NCI-H2227 (cell line): Measurements from ENCODE around the gene NPW.

Experiments used
- DNase-seq: peaks from one replicate; lab custom pipeline; 2025; ENCODE audit not compliant: unreplicated experiment; lab: John Stamatoyannopoulos, UW

NPW gene

DNA sequence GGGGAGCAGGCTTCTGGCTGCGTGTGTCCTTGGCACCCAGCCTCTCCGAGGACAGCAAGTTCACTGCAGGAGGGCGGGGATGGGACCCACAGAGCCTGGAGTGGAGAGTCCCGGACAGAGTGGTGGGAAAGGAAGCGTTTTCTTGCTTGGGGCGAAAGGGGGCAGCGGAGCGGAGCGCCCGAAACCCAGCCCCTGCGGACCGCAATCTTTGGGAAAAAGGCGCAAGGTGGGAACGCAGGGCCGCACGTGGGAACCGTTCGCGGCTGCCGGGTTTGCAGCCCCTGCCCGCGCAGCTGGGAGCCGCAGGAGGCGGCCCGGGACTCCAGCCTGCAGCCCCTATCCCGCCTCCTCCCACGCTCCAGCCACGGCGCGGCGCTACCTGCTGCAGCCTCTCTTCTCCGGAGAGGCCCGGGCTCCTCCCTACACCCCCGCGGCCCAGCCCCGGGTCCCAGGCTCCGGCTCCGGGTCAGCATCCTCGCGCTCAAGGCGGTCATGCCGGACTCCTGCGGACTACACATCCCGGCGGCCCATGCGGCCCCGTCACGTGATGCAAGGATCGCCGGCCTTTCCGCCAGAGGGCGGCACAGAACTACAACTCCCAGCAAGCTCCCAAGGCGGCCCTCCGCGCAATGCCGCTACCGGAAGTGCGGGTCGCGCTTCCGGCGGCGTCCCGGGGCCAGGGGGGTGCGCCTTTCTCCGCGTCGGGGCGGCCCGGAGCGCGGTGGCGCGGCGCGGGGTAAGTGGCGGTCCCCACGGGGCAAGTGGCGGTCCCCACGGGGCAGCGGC is 27.9 kb downstream of the NPW start, which contains the start of the genes NTHL1 and TSC2:
NTHL1 (minus strand) TSS at position 505 of the 786 bp plus-strand sequence; CDS start at position 494, 11 bp downstream.
TSC2 (plus strand) TSS at position 656 of the 786 bp plus-strand sequence. CDS start 631 bp downstream, outside the sequence.
- peak; percentile 97 for DNase-seq

DNA sequence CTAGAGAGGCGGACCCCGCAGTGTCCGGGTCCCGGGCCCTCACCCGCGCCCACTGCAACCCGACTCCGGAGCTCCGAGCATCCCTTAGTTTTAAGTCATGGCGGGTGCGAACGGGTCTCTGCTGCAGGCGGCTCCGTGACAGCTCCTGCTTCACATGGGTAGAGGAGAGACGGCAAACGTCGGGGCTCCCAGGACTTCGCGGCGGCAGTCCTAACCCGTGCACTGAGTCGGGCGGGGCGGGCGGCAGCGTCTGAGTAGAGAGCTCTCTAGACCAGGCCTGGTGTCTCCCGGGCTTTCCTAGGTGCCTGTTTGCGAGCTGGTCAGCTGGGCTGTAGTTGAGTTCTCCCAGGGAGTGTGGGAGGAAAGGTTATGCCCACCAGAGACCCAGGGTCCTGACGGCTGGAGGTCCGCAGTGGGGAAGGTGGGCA is 28.5 kb downstream of the NPW start:
- DNase-seq = no peak

DNA sequence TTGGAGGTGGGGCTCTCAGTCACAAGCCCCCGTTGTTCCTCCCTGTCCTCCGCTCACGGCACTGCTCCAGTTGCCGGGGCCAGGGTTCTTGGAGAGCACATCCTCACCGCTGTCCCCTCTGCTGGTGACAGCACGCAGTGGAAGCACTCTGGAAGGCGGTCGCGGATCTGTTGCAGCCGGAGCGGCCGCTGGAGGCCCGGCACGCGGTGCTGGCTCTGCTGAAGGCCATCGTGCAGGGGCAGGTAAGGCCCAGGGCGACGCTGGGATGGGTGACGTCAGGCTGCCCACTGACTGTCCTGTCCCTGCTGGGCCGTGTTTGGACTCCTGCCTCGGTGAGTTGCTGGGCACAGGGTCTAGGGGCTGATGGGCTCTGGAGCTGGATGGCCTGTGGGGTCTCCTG is 33.6 kb downstream of the NPW start:
- DNase-seq = no peak

DNA sequence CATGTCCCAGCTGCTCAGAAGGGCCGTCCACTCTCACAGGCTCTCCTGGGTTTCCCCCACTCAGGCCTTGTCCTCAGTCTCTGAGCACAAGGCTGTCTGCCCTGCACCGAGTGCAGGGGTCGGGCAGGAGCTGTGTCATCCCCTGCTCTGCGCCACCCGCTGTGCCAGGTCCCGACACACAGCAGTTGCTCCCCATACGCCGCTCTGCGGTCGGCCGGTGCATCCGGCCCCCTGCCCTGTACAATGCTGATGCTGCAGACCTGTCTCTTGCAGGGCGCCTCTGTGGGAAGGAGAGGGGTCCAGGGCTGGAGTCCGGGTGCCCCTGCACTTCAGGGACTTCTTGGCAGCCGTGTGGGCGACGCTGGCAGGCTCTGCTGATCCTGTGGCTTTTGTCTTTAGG is 34.3 kb downstream of the NPW start:
- DNase-seq = no peak

DNA sequence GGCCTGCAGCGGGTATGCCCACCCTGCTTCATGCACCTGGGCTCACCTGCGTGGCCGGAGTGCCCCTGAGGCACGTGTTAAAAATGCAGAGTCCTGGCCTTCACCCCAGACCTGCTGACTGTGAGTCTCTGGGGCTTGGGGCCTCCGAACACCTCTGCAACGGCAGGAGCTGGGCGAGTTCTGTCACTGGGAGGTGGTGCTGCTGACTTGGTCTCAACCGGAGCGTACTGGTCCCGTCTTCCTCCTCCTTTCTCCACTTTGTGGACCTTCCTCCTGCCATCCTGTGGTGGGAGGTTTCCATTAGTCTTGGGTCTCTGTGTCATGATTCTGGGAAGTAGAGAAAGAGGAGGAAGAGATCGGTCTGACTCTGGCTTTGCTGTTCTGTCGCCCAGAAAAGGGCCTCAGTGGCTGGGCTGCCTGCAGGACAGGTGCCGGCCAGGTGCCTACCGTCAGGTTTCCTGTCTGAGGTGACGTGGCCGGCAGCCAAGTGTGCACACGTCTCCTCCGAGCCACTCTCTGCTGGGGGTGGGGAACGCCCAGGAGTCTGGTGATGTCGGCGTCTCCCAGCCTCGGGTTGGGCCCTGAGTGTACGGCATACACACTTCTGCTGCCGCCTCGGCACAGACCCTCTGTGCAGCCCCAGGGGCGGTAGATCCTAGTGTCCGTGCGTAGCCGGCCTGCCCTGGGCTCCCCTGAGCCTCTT is 35.1 kb downstream of the NPW start:
- DNase-seq = no peak

DNA sequence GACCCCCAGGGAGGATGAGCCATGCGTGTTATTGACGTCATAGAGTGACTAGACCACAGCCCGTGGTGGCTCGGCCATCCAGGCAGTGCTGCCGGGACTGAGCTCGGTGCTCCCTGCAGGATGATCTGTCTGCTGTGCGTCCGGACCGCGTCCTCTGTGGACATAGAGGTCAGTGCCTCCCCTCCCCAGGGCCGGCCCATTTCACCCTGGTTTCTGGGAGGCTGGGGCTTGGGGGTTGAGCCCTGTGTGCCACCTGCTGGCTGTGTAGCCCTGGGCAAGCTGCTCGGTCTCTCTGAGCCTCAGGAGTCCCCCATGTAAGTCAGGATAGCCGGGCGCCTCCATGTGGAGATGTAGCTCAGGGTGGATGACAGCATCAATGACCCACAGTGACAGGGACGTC is 36.5 kb downstream of the NPW start:
- no peak for DNase-seq

DNA sequence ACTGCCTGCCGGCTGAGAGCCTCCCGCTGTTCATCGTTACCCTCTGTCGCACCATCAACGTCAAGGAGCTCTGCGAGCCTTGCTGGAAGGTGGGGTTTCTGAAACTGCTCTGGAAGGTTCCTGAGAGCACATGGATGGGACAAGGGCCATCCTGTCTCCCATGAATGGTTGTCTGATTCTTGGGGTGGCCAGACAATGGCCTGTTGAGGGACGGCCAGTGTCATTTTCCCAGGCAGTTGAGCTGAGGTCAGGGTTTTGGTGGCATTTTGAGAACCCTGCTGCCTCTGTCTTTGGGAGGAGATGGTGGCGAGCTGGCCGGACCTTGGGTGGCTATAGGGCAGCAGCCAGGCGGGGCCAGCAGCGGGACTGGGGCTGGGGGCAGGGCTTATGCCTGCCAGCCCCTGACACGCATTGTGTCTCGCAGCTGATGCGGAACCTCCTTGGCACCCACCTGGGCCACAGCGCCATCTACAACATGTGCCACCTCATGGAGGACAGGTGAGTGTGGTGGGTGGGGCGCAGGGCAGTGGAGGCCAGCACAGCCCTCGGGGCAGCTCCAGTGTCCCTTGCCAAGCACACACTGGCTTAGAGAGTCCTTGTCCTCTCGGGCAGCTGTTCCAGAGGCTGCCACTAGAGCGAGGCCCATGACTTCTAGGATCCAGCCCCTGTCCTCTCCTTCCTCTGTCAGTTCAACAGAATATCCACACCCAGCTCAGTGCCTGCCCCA is 37.3 kb downstream of the NPW start:
- DNase-seq = no peak

DNA sequence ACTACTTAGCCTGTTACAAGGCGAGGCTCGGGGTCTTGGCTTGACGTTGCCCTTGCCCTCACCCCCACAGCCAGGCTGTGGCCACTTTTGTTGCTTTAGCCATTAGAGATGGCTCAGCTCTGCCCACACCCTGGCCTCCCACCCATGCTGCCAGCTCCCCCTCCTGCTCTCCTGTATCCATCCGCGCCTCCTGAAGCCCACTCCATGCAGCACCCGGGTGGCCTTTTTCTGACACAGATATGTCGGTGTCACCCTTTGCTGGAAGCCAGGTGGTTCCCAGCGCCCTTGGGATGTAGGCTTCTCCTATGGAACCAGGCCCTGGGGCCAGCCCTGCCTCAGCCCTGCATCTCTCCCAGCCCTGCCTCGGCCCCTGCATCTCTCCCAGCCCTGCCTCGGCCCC is 37.9 kb downstream of the NPW start:
- no peak for DNase-seq

DNA sequence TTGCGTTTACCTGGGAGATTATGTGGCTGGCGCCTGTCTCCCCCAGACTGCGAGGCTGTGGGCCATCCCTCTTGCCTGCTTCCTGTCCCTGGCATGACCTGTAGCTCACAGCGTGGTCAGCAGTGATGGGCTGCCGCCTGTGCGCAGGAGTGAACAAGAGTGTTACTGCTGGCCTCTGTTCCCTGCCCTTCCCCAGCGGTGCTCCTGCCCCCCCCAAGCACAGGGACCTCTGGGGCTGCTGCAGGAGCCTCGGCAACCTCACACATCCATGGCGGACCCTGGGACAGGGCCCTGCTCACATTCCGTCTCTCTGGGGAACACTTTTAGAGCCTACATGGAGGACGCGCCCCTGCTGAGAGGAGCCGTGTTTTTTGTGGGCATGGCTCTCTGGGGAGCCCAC is 38.8 kb downstream of the NPW start:
- no peak for DNase-seq

DNA sequence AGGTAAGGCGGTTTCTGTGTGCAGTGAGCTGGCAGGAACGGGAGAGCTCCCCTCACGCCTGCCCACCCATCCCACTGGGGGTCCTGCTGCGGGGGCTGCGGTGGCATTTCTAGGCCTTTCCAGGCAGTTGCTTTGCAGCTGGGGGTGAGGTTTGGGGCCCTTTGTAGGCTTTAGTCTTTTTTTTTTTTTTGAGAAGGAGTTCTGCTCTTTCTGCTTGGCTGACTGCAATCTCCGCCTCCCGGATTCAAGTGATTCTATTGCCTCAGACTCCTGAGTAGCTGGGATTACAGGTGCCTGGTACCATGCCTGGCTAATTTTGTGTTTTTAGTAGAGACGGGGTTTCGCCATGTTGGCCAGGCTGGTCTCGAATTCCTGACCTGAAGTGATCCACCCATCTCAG is 39.3 kb downstream of the NPW start:
- no peak for DNase-seq

DNA sequence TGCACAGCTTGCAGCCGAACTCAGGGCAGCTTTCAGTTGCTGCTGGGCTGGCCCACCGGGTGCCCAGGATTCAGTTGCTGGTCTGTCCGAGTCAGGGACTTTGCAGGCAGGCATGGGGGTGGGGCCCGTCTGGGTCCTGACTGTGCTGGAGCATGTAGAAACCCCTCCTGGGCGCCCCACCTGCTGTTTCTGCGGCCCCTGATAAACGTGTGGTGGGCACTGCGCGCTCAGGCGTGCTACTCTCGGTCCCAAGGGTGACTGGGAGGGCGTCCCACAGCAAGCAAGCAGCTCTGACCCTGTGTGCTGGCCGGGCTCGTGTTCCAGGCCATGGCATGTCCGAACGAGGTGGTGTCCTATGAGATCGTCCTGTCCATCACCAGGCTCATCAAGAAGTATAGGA is 40.8 kb downstream of the NPW start:
- no peak for DNase-seq

DNA sequence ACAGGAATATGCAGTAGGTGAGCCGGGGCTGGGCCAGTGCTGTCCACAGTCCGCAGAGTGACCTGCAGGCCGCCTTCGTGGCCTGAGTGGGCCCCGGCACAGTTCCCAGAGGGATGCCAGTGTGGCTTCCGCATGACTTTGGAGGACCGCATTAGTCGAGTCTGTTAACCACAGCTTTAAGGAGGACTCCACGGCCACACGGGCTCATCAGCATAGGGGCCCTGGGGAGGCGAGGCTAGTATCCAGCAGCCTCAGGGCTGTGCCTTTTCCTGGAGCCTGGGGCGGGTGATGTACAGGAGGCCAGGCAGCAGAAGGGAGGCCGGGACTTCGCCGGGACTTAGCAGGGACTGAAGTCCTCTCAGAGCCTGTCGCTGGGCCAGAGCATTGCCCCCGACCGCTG is 41.4 kb downstream of the NPW start:
- DNase-seq = no peak

DNA sequence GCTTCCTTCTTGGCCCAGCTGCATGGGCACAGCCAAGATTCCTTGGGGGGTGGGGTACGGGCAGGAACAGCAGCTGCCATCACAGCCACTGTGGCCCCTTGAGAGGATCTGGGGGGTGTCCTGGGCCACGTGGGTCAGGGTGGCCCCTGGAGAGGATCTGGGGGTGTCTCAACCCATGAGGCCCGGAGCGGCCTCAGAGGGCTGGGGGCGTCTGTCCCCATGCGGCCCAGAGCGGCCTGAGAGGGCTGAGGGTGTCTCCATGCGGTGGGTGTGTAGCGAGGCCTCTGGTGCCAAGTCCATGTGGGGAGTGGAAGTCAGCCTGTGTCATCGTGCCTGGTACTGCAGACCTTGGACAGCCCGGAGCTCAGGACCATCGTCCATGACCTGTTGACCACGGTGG is 41.9 kb downstream of the NPW start:
- no peak for DNase-seq

DNA sequence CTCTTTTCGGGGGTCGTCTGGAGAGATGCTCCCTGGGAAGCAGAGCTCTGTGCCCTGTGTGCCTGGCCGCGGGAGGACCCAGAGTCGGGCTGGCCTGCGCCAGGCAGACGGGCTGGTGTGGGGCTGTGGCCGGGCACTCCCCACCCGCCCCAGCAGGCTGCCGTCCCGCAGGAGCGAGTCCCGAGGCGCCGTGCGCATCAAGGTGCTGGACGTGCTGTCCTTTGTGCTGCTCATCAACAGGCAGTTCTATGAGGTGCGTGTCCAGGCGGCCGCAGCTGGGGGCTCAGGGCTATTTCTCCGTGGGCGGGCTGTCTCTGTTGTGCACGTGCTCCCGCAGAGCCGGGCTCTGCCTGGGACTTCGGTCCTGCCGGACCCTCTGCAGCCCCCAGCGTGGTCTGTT is 43.2 kb downstream of the NPW start:
- no peak for DNase-seq

DNA sequence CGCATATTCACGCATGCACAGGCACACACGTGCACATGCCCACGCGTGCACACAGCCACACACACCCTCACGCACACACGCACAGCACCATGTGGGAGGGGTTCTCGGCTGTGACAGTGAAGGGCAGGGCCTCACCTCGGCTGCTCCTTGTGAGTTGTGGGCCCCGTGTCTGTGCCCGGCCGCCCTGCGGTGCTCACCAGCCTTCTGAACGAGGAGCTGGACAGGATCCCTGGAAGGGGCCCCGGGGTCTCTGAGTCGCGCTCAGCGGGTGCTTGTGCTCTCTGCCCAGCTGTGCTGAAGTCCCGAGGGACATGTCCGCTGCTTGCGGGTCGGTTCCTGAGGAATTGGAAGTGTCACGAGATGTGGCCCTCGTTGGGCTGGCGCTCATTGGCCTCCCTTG is 44.3 kb downstream of the NPW start:
- DNase-seq = no peak

DNA sequence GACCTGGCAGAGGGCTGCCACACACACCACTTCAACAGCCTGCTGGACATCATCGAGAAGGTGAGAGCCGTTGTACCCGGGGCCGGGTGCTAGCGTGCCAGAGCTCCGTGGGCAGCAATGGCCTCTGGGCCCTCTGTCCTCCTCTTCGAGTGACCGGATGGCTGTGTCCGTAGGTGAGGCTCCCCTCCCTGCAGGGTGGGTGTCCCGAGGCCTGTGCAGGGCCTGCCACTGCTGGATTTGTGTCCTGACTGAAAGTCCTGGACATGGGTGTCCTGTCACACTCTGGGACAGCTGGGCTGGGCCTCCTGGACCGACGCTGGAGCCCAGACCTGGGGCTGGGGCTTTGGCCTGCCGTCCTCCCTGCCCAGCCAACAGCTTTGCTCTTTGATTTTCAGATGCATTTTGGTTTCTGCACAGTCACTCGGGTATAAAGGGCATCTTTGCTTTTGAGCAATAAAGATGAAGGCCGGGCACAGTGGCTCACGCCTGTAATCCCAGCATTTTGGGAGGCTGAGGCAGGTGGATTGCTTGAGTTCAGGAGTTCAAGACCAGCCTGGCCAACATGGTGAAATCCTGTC is 44.9 kb downstream of the NPW start:
- DNase-seq = no peak

DNA sequence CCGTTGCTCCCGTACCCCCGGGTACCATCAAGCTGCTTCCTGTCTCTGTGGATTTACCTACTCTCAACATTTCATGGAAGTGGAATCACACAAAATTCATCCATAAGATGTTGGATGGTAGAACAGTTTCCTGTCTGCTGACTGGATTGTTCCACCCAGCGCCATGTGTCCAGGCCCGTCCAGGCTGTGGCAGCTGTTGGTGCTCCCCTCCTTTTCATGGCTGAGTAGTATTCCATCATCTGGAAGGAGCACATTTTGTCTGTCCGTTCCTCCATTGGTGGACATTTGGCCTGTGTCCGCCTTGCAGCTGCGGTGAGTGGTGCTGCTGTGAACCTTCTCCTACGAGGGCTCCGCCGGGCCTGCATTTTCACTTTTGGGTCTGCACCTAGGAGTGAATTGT is 46.6 kb downstream of the NPW start:
- no peak for DNase-seq
